NCI-H2196 (cell line): ENCODE data around the gene RADIL.
A peak's percentile ranks its signal among the peaks of the same experiment; 100 is the strongest.
"Not testable (repeated sequence)": the region's sequence is repeated elsewhere in the genome, so short reads cannot be mapped to it uniquely, and the experiment has no call there.

Experiments used
- DNase-seq: peaks from one replicate; lab custom pipeline; 2025; ENCODE audit not compliant: unreplicated experiment; lab: John Stamatoyannopoulos, UW

RADIL gene

GRCh38 chr7:4809666-4810065, 73.8 kb downstream of the RADIL start:
- no peak for DNase-seq

GRCh38 chr7:4809091-4809591, 74.4 kb downstream of the RADIL start:
- no peak for DNase-seq

GRCh38 chr7:4808565-4808964, 75.0 kb downstream of the RADIL start:
- no peak for DNase-seq

GRCh38 chr7:4808026-4808425, 75.5 kb downstream of the RADIL start:
- DNase-seq: no peak

- no peak for DNase-seq
Measured at GRCh38 chr7:4807598-4808016, 75.9 kb downstream of the RADIL start.

GRCh38 chr7:4806983-4807597, 76.4 kb downstream of the RADIL start:
- DNase-seq: no peak

- no peak for DNase-seq
Measured at GRCh38 chr7:4805984-4806300, 77.6 kb downstream of the RADIL start.

- DNase-seq: no peak
Measured at GRCh38 chr7:4805110-4805983, 78.2 kb downstream of the RADIL start.

GRCh38 chr7:4803397-4804241, 79.9 kb downstream of the RADIL start:
- DNase-seq: no peak

- not testable (repeated sequence) for DNase-seq
Measured at GRCh38 chr7:4802577-4802976, 80.9 kb downstream of the RADIL start.

- no peak for DNase-seq
Measured at GRCh38 chr7:4801839-4802231, 81.7 kb downstream of the RADIL start.

GRCh38 chr7:4800926-4801838, 82.3 kb downstream of the RADIL start:
- no peak for DNase-seq

GRCh38 chr7:4800487-4800886, 83.0 kb downstream of the RADIL start:
- no peak for DNase-seq

- DNase-seq: no peak
Measured at GRCh38 chr7:4799508-4800268, 83.8 kb downstream of the RADIL start.

- no peak for DNase-seq
Measured at GRCh38 chr7:4798706-4799235, 84.7 kb downstream of the RADIL start.

- DNase-seq: peak; percentile 41
Measured at GRCh38 chr7:4797858-4798705, 85.4 kb downstream of the RADIL start.

GRCh38 chr7:4796453-4796852, 87.1 kb downstream of the RADIL start:
- no peak for DNase-seq

- DNase-seq: no peak
Measured at GRCh38 chr7:4794591-4795350, 88.7 kb downstream of the RADIL start.
